NCI-H146 treated with DMSO at 0.1 percent for 48 hours (cell line): ENCODE results near the gene NASP.

ENCODE experiments used
- DNase-seq: peaks from one replicate; lab custom pipeline; 2025; ENCODE audit not compliant: unreplicated experiment; lab: John Stamatoyannopoulos, UW

NASP gene

GRCh38 chr1:45619149-45619921, 35.5 kb downstream of the NASP start:
- DNase-seq: no peak

GRCh38 chr1:45620588-45621500, 37.0 kb downstream of the NASP start:
- DNase-seq: no peak

- no peak for DNase-seq
Observed at GRCh38 chr1:45621501-45621836, 37.6 kb downstream of the NASP start.

- DNase-seq: no peak
Observed at GRCh38 chr1:45621895-45622523, 38.2 kb downstream of the NASP start.

- DNase-seq: no peak
Observed at GRCh38 chr1:45622524-45623394, 38.9 kb downstream of the NASP start.

- no peak for DNase-seq
Observed at GRCh38 chr1:45623972-45624371, 40.1 kb downstream of the NASP start, which contains the start of gene CCDC17. Gene CCDC17, minus strand, starts transcription at chr1:45624054. Its CDS starts 145 bp downstream, at chr1:45623909.

GRCh38 chr1:45629035-45629434, 45.2 kb downstream of the NASP start:
- no peak for DNase-seq

GRCh38 chr1:45630429-45630828, 46.6 kb downstream of the NASP start:
- DNase-seq: no peak

- DNase-seq: no peak
Observed at GRCh38 chr1:45635211-45635610, 51.4 kb downstream of the NASP start.

GRCh38 chr1:45640293-45640692, 56.5 kb downstream of the NASP start:
- DNase-seq: no peak

GRCh38 chr1:45643321-45643720, 59.5 kb downstream of the NASP start:
- no peak for DNase-seq

- DNase-seq: no peak
Observed at GRCh38 chr1:45643978-45644377, 60.1 kb downstream of the NASP start.

- no peak for DNase-seq
Observed at GRCh38 chr1:45644661-45645060, 60.8 kb downstream of the NASP start.

- DNase-seq: no peak
Observed at GRCh38 chr1:45647248-45648021, 63.6 kb downstream of the NASP start.

GRCh38 chr1:45654540-45655280, 70.9 kb downstream of the NASP start:
- no peak for DNase-seq

- DNase-seq: no peak
Observed at GRCh38 chr1:45656573-45657226, 72.9 kb downstream of the NASP start.

- DNase-seq: no peak
Observed at GRCh38 chr1:45658171-45658570, 74.3 kb downstream of the NASP start.

GRCh38 chr1:45659222-45659621, 75.4 kb downstream of the NASP start:
- DNase-seq: no peak

GRCh38 chr1:45660336-45660735, 76.5 kb downstream of the NASP start:
- DNase-seq: no peak
